ENCODE results near the gene TMEM132C. TPM values are rescaled to one million over a fixed set of nuclear protein-coding genes. Genes with fewer than 3 reads are reported as not detected.

The TMEM132C gene
- total and polyA plus RNA-seq, 2 of the 4 experiments (the other 2 are of a cell fraction), result not detected

DNA sequence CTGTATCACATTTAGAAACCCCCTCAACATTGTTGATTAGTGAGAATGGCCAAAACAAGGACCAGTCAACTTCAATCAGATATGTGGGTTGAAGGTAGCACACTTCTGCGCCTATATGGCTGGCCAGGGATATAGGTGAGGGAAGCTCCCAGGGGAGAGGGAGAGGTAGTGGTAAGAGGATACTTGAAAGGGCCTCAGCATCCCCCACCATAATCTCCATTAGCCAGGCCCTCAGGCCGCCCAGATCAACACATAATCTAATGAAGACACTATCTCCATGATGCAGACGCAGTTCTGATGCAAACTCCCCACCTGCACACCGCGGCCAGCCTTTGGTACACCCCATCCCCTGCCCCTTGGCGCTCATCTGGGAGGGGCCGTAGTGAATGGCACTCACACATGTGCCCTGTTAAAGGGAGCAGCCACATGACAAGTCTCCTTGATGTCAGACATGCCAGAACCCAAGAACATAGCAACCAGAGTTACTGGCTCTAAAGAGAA is 158.0 kb downstream of the TMEM132C start:
- Histone ChIP-seq H4K91ac (ENCODE audit: insufficient read depth, low read depth, low read length) (no peak overlapping the region), H3K9me3 (ENCODE audit: control insufficient read depth, insufficient read depth, low read length) (peaks cover 41% of the 10 kb centered on the region), H3K9me1 (ENCODE audit: insufficient read depth, low read length) (no peaks in the 10 kb centered on the region), H4K8ac (ENCODE audit: low read depth in 2 of 2, low read length in 2 of 2) (no peak overlapping the region), H3K4me3 (ENCODE audit: insufficient read depth, low read depth, low read length) (no peak overlapping the region), H3K18ac (ENCODE audit: low read depth, low read length) (no peak overlapping the region), H3K4ac (ENCODE audit: low read depth, low read length) (no peak overlapping the region), H4K20me1 (ENCODE audit: insufficient read depth, low read length) (no peaks in the 10 kb centered on the region), H2AFZ (replicated peaks; ENCODE audit: low read length, poor library complexity) (no peak overlapping the region), H3K36me3 (ENCODE audit: control insufficient read depth, insufficient read depth, low read length) (no peaks in the 10 kb centered on the region), H3K56ac (ENCODE audit: extremely low read depth, insufficient read depth, low read length) (no peak overlapping the region), H2AK9ac (replicated peaks; ENCODE audit: low read depth, low read length, poor library complexity) (no peak overlapping the region), H2BK15ac (ENCODE audit: low read depth, low read length) (no peak overlapping the region), H3K23ac (ENCODE audit: low read depth, low read length) (no peak overlapping the region), H4K5ac (ENCODE audit: low read depth, low read length) (no peak overlapping the region), H2BK5ac (ENCODE audit: low read depth, low read length, poor library complexity, severe bottlenecking) (no peak overlapping the region), H3K14ac (replicated peaks; ENCODE audit: low read depth, low read length) (no peak overlapping the region), H3K27ac (ENCODE audit: insufficient read depth, low read length) (no peak overlapping the region), H2BK120ac (ENCODE audit: low read depth, low read length) (no peak overlapping the region), H3K79me1 (ENCODE audit: low read depth in 1 of 2, low read length in 2 of 2) (no peaks in the 10 kb centered on the region), H3K4me1 (ENCODE audit: control insufficient read depth, insufficient read depth, low read length) (no peaks in the 10 kb centered on the region), H3K4me2 (ENCODE audit: low read depth, low read length) (no peak overlapping the region), H2AK5ac (ENCODE audit: low read depth, low read length) (no peak overlapping the region), H3K9ac (ENCODE audit: low read depth, low read length) (no peak overlapping the region), H2BK20ac (ENCODE audit: low read depth, low read length) (no peak overlapping the region), H3K27me3 (ENCODE audit: control insufficient read depth, insufficient read depth, low read length) (no peaks in the 10 kb centered on the region)
- DNase-seq, result no peak
- ChIA-PET POLR2A (ENCODE audit: unreplicated experiment) (no interaction called here), CTCF (no interaction called here)
- in situ Hi-C loops (cut with MboI; ENCODE audit: low sequenced_read_pairs), result no loop called here
- TF ChIP-seq RFX5 (IDR thresholded peaks at IDR 0.05; ENCODE audit: low read depth, low read length) (no peak), CEBPB (IDR thresholded peaks at IDR 0.05; ENCODE audit: low read depth, low read length) (no peak), NFE2L2 (IDR thresholded peaks at IDR 0.05; ENCODE audit: low read depth, low read length) (no peak), RAD21 (IDR thresholded peaks at IDR 0.05; ENCODE audit: low read length) (no peak), FOS (IDR thresholded peaks at IDR 0.05; ENCODE audit: low read depth, low read length) (no peak), SMC3 (IDR thresholded peaks at IDR 0.05; ENCODE audit: low read depth, low read length) (no peak), MAFK (IDR thresholded peaks at IDR 0.05; ENCODE audit: low read depth, low read length) (no peak), POLR2A (IDR thresholded peaks at IDR 0.05; ENCODE audit: low read depth, low read length) (no peak), MAZ (IDR thresholded peaks at IDR 0.05; ENCODE audit: borderline replicate concordance, low read depth, low read length) (no peak), RCOR1 (IDR thresholded peaks at IDR 0.05; ENCODE audit: insufficient replicate concordance, low read length) (no peak), MXI1 (IDR thresholded peaks at IDR 0.05; ENCODE audit: borderline replicate concordance, low read depth, low read length) (no peak), CHD1 (IDR thresholded peaks at IDR 0.05; ENCODE audit: low read depth, low read length) (no peak), BHLHE40 (IDR thresholded peaks at IDR 0.05; ENCODE audit: low read depth, low read length) (no peak)
- TF ChIP-seq, protein P1, sequence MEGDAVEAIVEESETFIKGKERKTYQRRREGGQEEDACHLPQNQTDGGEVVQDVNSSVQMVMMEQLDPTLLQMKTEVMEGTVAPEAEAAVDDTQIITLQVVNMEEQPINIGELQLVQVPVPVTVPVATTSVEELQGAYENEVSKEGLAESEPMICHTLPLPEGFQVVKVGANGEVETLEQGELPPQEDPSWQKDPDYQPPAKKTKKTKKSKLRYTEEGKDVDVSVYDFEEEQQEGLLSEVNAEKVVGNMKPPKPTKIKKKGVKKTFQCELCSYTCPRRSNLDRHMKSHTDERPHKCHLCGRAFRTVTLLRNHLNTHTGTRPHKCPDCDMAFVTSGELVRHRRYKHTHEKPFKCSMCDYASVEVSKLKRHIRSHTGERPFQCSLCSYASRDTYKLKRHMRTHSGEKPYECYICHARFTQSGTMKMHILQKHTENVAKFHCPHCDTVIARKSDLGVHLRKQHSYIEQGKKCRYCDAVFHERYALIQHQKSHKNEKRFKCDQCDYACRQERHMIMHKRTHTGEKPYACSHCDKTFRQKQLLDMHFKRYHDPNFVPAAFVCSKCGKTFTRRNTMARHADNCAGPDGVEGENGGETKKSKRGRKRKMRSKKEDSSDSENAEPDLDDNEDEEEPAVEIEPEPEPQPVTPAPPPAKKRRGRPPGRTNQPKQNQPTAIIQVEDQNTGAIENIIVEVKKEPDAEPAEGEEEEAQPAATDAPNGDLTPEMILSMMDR (conservative IDR thresholded peaks at IDR 0.05; ENCODE audit: low read depth, low read length), result no peak
- TF ChIP-seq, protein P2, sequence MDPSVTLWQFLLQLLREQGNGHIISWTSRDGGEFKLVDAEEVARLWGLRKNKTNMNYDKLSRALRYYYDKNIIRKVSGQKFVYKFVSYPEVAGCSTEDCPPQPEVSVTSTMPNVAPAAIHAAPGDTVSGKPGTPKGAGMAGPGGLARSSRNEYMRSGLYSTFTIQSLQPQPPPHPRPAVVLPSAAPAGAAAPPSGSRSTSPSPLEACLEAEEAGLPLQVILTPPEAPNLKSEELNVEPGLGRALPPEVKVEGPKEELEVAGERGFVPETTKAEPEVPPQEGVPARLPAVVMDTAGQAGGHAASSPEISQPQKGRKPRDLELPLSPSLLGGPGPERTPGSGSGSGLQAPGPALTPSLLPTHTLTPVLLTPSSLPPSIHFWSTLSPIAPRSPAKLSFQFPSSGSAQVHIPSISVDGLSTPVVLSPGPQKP (IDR thresholded peaks at IDR 0.05; ENCODE audit: borderline replicate concordance, low read depth, low read length), result no peak
- TF ChIP-seq, protein P3, sequence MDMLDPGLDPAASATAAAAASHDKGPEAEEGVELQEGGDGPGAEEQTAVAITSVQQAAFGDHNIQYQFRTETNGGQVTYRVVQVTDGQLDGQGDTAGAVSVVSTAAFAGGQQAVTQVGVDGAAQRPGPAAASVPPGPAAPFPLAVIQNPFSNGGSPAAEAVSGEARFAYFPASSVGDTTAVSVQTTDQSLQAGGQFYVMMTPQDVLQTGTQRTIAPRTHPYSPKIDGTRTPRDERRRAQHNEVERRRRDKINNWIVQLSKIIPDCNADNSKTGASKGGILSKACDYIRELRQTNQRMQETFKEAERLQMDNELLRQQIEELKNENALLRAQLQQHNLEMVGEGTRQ (IDR thresholded peaks at IDR 0.05; ENCODE audit: low read depth, low read length), result no peak
- intact Hi-C loops (cut with micrococcal nuclease), result no loop called here
- no TSS peak for BruUV-seq (replicated peaks)
- WGBS, 2 experiments (ENCODE audit: extremely low coverage in 2 of 2, insufficient read length in 1 of 2), result no CpG with 5 or more reads among the region's 7 CpGs
- dilution Hi-C loops (cut with HindIII; ENCODE audit: low sequenced_read_pairs, unreplicated experiment), result no loop called here
- no peak for ATAC-seq (ENCODE audit: low read depth)

Data from IMR-90 (cell line).